Right forelimb (tissue), 1 donor: ENCODE measurements around the gene NANOS3.
A peak's percentile ranks its signal among the peaks of the same experiment; 100 is the strongest.
"Not testable (repeated sequence)": the region's sequence is repeated elsewhere in the genome, so short reads cannot be mapped to it uniquely, and the experiment has no call there.

ENCODE experiments used
- DNase-seq: peaks from one replicate; pipeline ENCODE4 v3.0.0-alpha.2; 2018

The NANOS3 gene

GRCh38 chr19:13887018-13887436, 10.1 kb downstream of the NANOS3 start:
- DNase-seq, result no peak

GRCh38 chr19:13887517-13887916, 10.6 kb downstream of the NANOS3 start:
- DNase-seq, result no peak

- no peak for DNase-seq
Measured at GRCh38 chr19:13888281-13888680, 11.3 kb downstream of the NANOS3 start.

GRCh38 chr19:13890136-13890535, 13.2 kb downstream of the NANOS3 start:
- DNase-seq, result no peak

GRCh38 chr19:13892870-13893269, 15.9 kb downstream of the NANOS3 start:
- no peak for DNase-seq

GRCh38 chr19:13894552-13894951, 17.6 kb downstream of the NANOS3 start:
- DNase-seq, result no peak

GRCh38 chr19:13896227-13896626, 19.3 kb downstream of the NANOS3 start:
- DNase-seq, result no peak

- DNase-seq, result no peak
Measured at GRCh38 chr19:13899393-13899792, 22.5 kb downstream of the NANOS3 start.

GRCh38 chr19:13899912-13900584, 23.1 kb downstream of the NANOS3 start:
- DNase-seq, result no peak

GRCh38 chr19:13902993-13903555, 26.1 kb downstream of the NANOS3 start:
- no peak for DNase-seq

GRCh38 chr19:13905634-13906520, 28.9 kb downstream of the NANOS3 start, which contains the start of the genes BRME1 and CC2D1A:
BRME1 (minus strand) TSS chr19:13906117; CDS start chr19:13904892, 1,225 bp downstream.
CC2D1A (plus strand) TSS chr19:13906201; CDS start chr19:13906442, 241 bp downstream.
- DNase-seq, result peak; percentile 93

- no peak for DNase-seq
Measured at GRCh38 chr19:13906521-13906904, 29.6 kb downstream of the NANOS3 start.

GRCh38 chr19:13906910-13907309, 30.0 kb downstream of the NANOS3 start:
- DNase-seq, result no peak

GRCh38 chr19:13908674-13909073, 31.7 kb downstream of the NANOS3 start:
- DNase-seq, result no peak

- no peak for DNase-seq
Measured at GRCh38 chr19:13909430-13909829, 32.5 kb downstream of the NANOS3 start.

- DNase-seq, result no peak
Measured at GRCh38 chr19:13913352-13913751, 36.4 kb downstream of the NANOS3 start.

GRCh38 chr19:13914777-13915176, 37.8 kb downstream of the NANOS3 start:
- DNase-seq, result no peak

- DNase-seq, result no peak
Measured at GRCh38 chr19:13917888-13918406, 41.0 kb downstream of the NANOS3 start.

- no peak for DNase-seq
Measured at GRCh38 chr19:13918726-13919411, 41.9 kb downstream of the NANOS3 start.

- DNase-seq, result no peak
Measured at GRCh38 chr19:13920524-13920923, 43.6 kb downstream of the NANOS3 start.

GRCh38 chr19:13920940-13921747, 44.2 kb downstream of the NANOS3 start:
- DNase-seq, result no peak

GRCh38 chr19:13922118-13922517, 45.2 kb downstream of the NANOS3 start:
- not testable (repeated sequence) for DNase-seq
